ENCODE results near the gene GJB2. TPM values are rescaled to one million over a fixed set of nuclear protein-coding genes. Genes with fewer than 3 reads are reported as not detected.
"Not testable (repeated sequence)": the region's sequence is repeated elsewhere in the genome, so short reads cannot be mapped to it uniquely, and the experiment has no call there.

Gene GJB2
- total RNA-seq, 1 donor from 2014 or later = 4.6 TPM

- H3K4me3 ChIP-seq (ENCODE audit: insufficient read depth, low read depth, low read length) = peak overlapping the region; percentile 55
- no peak for FAIRE-seq
- H3K9ac ChIP-seq (ENCODE audit: low read length) = peak overlapping the region; percentile 45
- Mint-ChIP-seq H3K4me1 (ENCODE audit: low read depth, unreplicated experiment) (peaks cover 5% of the 10 kb centered on the region), H3K4me3 (ENCODE audit: unreplicated experiment) (peak overlapping the region; percentile 85), H3K36me3 (ENCODE audit: low read depth, unreplicated experiment) (no peaks in the 10 kb centered on the region), H3K27me3 (ENCODE audit: low read depth, unreplicated experiment) (peaks cover 31% of the 10 kb centered on the region), H3K9me3 (ENCODE audit: unreplicated experiment) (peaks cover 4% of the 10 kb centered on the region), H3K27ac (ENCODE audit: unreplicated experiment) (no peak overlapping the region)
- H3K79me2 ChIP-seq (ENCODE audit: insufficient read depth, low read length) = no peaks in the 10 kb centered on the region
- H4K20me1 ChIP-seq (ENCODE audit: insufficient read depth, low read length) = no peaks in the 10 kb centered on the region
- peaks cover 42% of the 10 kb centered on the region for H3K27me3 ChIP-seq (ENCODE audit: insufficient read depth, low read length)
- no peak for TF ChIP-seq EZH2 (IDR thresholded peaks at IDR 0.05; ENCODE audit: insufficient read depth, low read length)
- no peak for TF ChIP-seq CTCF (IDR thresholded peaks at IDR 0.05; ENCODE audit: insufficient read depth, low read depth, low read length)
- H3K9me3 ChIP-seq (ENCODE audit: insufficient read depth, low read depth, low read length) = no peaks in the 10 kb centered on the region
- H3K4me1 ChIP-seq (ENCODE audit: insufficient read depth, low read length) = peaks cover 5% of the 10 kb centered on the region
- DNase-seq (ENCODE audit: low read depth) = peak; percentile 40
- H3K4me2 ChIP-seq (ENCODE audit: low read length) = peak overlapping the region; percentile 86
- no peak overlapping the region for H3K27ac ChIP-seq (ENCODE audit: low read depth, low read length)
- no peaks in the 10 kb centered on the region for H3K36me3 ChIP-seq (ENCODE audit: insufficient read depth, low read length)
- H2AFZ ChIP-seq (ENCODE audit: low read depth, low read length) = no peak overlapping the region
Observed at GRCh38 chr13:20159646-20160305, 33.0 kb downstream of the GJB2 start.

- H3K27me3 Mint-ChIP-seq (ENCODE audit: low read depth, unreplicated experiment) = peaks cover 43% of the 10 kb centered on the region
- H2AFZ ChIP-seq (ENCODE audit: low read depth, low read length) = no peak overlapping the region
- H3K27ac Mint-ChIP-seq (ENCODE audit: unreplicated experiment) = no peak overlapping the region
- H3K4me2 ChIP-seq (ENCODE audit: low read length) = no peak overlapping the region
- H3K9ac ChIP-seq (ENCODE audit: low read length) = no peak overlapping the region
- no peaks in the 10 kb centered on the region for H3K9me3 ChIP-seq (ENCODE audit: insufficient read depth, low read depth, low read length)
- H3K4me1 Mint-ChIP-seq (ENCODE audit: low read depth, unreplicated experiment) = peaks cover 5% of the 10 kb centered on the region
- H3K4me3 ChIP-seq (ENCODE audit: insufficient read depth, low read depth, low read length) = no peak overlapping the region
- H3K36me3 Mint-ChIP-seq (ENCODE audit: low read depth, unreplicated experiment) = no peaks in the 10 kb centered on the region
- no peak overlapping the region for H3K27ac ChIP-seq (ENCODE audit: low read depth, low read length)
- H4K20me1 ChIP-seq (ENCODE audit: insufficient read depth, low read length) = no peaks in the 10 kb centered on the region
- FAIRE-seq (no peak), DNase-seq (ENCODE audit: low read depth) (no peak)
- peaks cover 5% of the 10 kb centered on the region for H3K4me1 ChIP-seq (ENCODE audit: insufficient read depth, low read length)
- no peak for TF ChIP-seq EZH2 (IDR thresholded peaks at IDR 0.05; ENCODE audit: insufficient read depth, low read length)
- TF ChIP-seq CTCF (IDR thresholded peaks at IDR 0.05; ENCODE audit: insufficient read depth, low read depth, low read length) = no peak
- peaks cover 4% of the 10 kb centered on the region for H3K9me3 Mint-ChIP-seq (ENCODE audit: unreplicated experiment)
- H3K36me3 ChIP-seq (ENCODE audit: insufficient read depth, low read length) = no peaks in the 10 kb centered on the region
- peaks cover 45% of the 10 kb centered on the region for H3K27me3 ChIP-seq (ENCODE audit: insufficient read depth, low read length)
- no peaks in the 10 kb centered on the region for H3K79me2 ChIP-seq (ENCODE audit: insufficient read depth, low read length)
- no peak overlapping the region for H3K4me3 Mint-ChIP-seq (ENCODE audit: unreplicated experiment)
Observed at GRCh38 chr13:20157151-20157796, 35.5 kb downstream of the GJB2 start.

GRCh38 chr13:20156702-20157101 lies 36.0 kb downstream of the GJB2 start:
- H3K4me2 ChIP-seq (ENCODE audit: low read length) = no peak overlapping the region
- DNase-seq (ENCODE audit: low read depth) (no peak), FAIRE-seq (no peak)
- TF ChIP-seq EZH2 (IDR thresholded peaks at IDR 0.05; ENCODE audit: insufficient read depth, low read length) (no peak), CTCF (IDR thresholded peaks at IDR 0.05; ENCODE audit: insufficient read depth, low read depth, low read length) (no peak)
- H3K4me3 ChIP-seq (ENCODE audit: insufficient read depth, low read depth, low read length) = no peak overlapping the region
- no peak overlapping the region for H3K27ac Mint-ChIP-seq (ENCODE audit: unreplicated experiment)
- H3K4me1 Mint-ChIP-seq (ENCODE audit: low read depth, unreplicated experiment) = peaks cover 5% of the 10 kb centered on the region
- no peaks in the 10 kb centered on the region for H3K79me2 ChIP-seq (ENCODE audit: insufficient read depth, low read length)
- H3K9ac ChIP-seq (ENCODE audit: low read length) = no peak overlapping the region
- no peak overlapping the region for H3K27ac ChIP-seq (ENCODE audit: low read depth, low read length)
- no peaks in the 10 kb centered on the region for H4K20me1 ChIP-seq (ENCODE audit: insufficient read depth, low read length)
- peaks cover 4% of the 10 kb centered on the region for H3K9me3 Mint-ChIP-seq (ENCODE audit: unreplicated experiment)
- no peak overlapping the region for H2AFZ ChIP-seq (ENCODE audit: low read depth, low read length)
- H3K4me3 Mint-ChIP-seq (ENCODE audit: unreplicated experiment) = no peak overlapping the region
- no peaks in the 10 kb centered on the region for H3K9me3 ChIP-seq (ENCODE audit: insufficient read depth, low read depth, low read length)
- no peaks in the 10 kb centered on the region for H3K36me3 Mint-ChIP-seq (ENCODE audit: low read depth, unreplicated experiment)
- H3K36me3 ChIP-seq (ENCODE audit: insufficient read depth, low read length) = no peaks in the 10 kb centered on the region
- peaks cover 42% of the 10 kb centered on the region for H3K27me3 Mint-ChIP-seq (ENCODE audit: low read depth, unreplicated experiment)
- peaks cover 5% of the 10 kb centered on the region for H3K4me1 ChIP-seq (ENCODE audit: insufficient read depth, low read length)
- peaks cover 39% of the 10 kb centered on the region for H3K27me3 ChIP-seq (ENCODE audit: insufficient read depth, low read length)

GRCh38 chr13:20153290-20153689 lies 39.4 kb downstream of the GJB2 start:
- H3K4me1 ChIP-seq (ENCODE audit: insufficient read depth, low read length); H3K79me2 ChIP-seq (ENCODE audit: insufficient read depth, low read length); DNase-seq (ENCODE audit: low read depth); H3K9ac ChIP-seq (ENCODE audit: low read length); H3K4me3 ChIP-seq (ENCODE audit: insufficient read depth, low read depth, low read length); H3K4me1 Mint-ChIP-seq (ENCODE audit: low read depth, unreplicated experiment); H3K9me3 Mint-ChIP-seq (ENCODE audit: unreplicated experiment); H3K36me3 Mint-ChIP-seq (ENCODE audit: low read depth, unreplicated experiment); H2AFZ ChIP-seq (ENCODE audit: low read depth, low read length); H3K27ac ChIP-seq (ENCODE audit: low read depth, low read length); H3K9me3 ChIP-seq (ENCODE audit: insufficient read depth, low read depth, low read length); H4K20me1 ChIP-seq (ENCODE audit: insufficient read depth, low read length); FAIRE-seq; H3K36me3 ChIP-seq (ENCODE audit: insufficient read depth, low read length); H3K27ac Mint-ChIP-seq (ENCODE audit: unreplicated experiment); H3K4me3 Mint-ChIP-seq (ENCODE audit: unreplicated experiment); H3K4me2 ChIP-seq (ENCODE audit: low read length): not testable (repeated sequence)
- H3K27me3 Mint-ChIP-seq (ENCODE audit: low read depth, unreplicated experiment) = peaks cover 57% of the 10 kb centered on the region
- peaks cover 38% of the 10 kb centered on the region for H3K27me3 ChIP-seq (ENCODE audit: insufficient read depth, low read length)
